HG03432 (cell line): Measurements from ENCODE around the gene XXYLT1.

Experiments
- ATAC-seq: cut with Tn5 transposase; IDR thresholded peaks from one replicate; pipeline ENCODE4 v1.9.1; 2021; ENCODE audit warnings: mild to moderate bottlenecking, moderate library complexity; ENCODE audit not compliant: unreplicated experiment

XXYLT1 gene

GRCh38 chr3:195036574-195036973 lies 234.4 kb downstream of the XXYLT1 start:
- no peak for ATAC-seq

- ATAC-seq = no peak
Measured at GRCh38 chr3:195036203-195036505, 234.8 kb downstream of the XXYLT1 start.

GRCh38 chr3:195035345-195036202 lies 235.4 kb downstream of the XXYLT1 start:
- ATAC-seq = no peak

- no peak for ATAC-seq
Measured at GRCh38 chr3:195034541-195034940, 236.4 kb downstream of the XXYLT1 start.

- no peak for ATAC-seq
Measured at GRCh38 chr3:195034101-195034500, 236.9 kb downstream of the XXYLT1 start.

- ATAC-seq = no peak
Measured at GRCh38 chr3:195033531-195034091, 237.3 kb downstream of the XXYLT1 start.

GRCh38 chr3:195032955-195033354 lies 238.0 kb downstream of the XXYLT1 start:
- ATAC-seq = no peak

GRCh38 chr3:195032106-195032759 lies 238.7 kb downstream of the XXYLT1 start:
- ATAC-seq = no peak

GRCh38 chr3:195031574-195032003 lies 239.4 kb downstream of the XXYLT1 start:
- ATAC-seq = no peak

GRCh38 chr3:195030791-195031321 lies 240.1 kb downstream of the XXYLT1 start:
- no peak for ATAC-seq

GRCh38 chr3:195028877-195029606 lies 241.9 kb downstream of the XXYLT1 start:
- ATAC-seq = no peak

GRCh38 chr3:195025884-195026200 lies 245.1 kb downstream of the XXYLT1 start:
- no peak for ATAC-seq

- no peak for ATAC-seq
Measured at GRCh38 chr3:195025056-195025883, 245.7 kb downstream of the XXYLT1 start.

GRCh38 chr3:195023989-195024388 lies 247.0 kb downstream of the XXYLT1 start:
- ATAC-seq = no peak

- no peak for ATAC-seq
Measured at GRCh38 chr3:195023576-195023975, 247.4 kb downstream of the XXYLT1 start.

- ATAC-seq = no peak
Measured at GRCh38 chr3:195021692-195022091, 249.3 kb downstream of the XXYLT1 start.

GRCh38 chr3:195020921-195021320 lies 250.0 kb downstream of the XXYLT1 start:
- no peak for ATAC-seq

GRCh38 chr3:195020185-195020584 lies 250.8 kb downstream of the XXYLT1 start:
- ATAC-seq = no peak

- ATAC-seq = no peak
Measured at GRCh38 chr3:195019335-195019734, 251.6 kb downstream of the XXYLT1 start.
